ENCODE data around the gene KCNE1. TPM values are rescaled to one million over a fixed set of nuclear protein-coding genes. Genes with fewer than 3 reads are reported as not detected.

Gene KCNE1
- total RNA-seq, 1 experiment from 2014 or later: 0.13 TPM

DNA sequence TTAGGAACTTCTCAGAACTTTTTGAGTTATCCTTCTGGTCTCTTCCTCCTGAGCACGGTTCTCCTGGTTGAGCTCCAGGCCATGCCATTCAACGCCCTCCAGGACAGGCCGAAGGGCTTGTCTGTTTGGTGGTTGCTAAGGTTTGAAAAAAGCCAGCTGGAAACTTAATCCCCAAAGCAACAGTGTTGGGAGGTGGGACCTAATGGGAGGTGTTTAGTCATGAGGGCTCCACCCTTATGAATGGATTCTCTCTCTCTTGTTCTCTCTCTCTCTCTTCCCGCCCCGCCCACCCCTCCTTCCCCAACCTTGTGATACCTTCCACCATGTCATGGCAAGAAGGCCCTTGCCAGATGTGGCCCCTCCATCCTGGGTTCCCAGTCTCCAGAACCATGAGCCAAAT, 829 bp downstream of the KCNE1 start:
- Histone ChIP-seq H3K9me3 (ENCODE audit: low read depth, low read length, poor library complexity, severe bottlenecking) (no peaks in the 10 kb centered on the region), H3K4me3 (ENCODE audit: low read depth, low read length, poor library complexity, severe bottlenecking) (no peak overlapping the region), H3K27ac (ENCODE audit: low read depth, low read length, poor library complexity, severe bottlenecking) (no peak overlapping the region), H3K36me3 (ENCODE audit: insufficient read depth, low read length, poor library complexity, severe bottlenecking) (no peaks in the 10 kb centered on the region), H3K4me1 (ENCODE audit: insufficient read depth, low read length, poor library complexity, severe bottlenecking) (no peaks in the 10 kb centered on the region), H3K27me3 (replicated peaks; ENCODE audit: insufficient read depth, low read depth, low read length, poor library complexity) (no peaks in the 10 kb centered on the region)
- TF ChIP-seq, protein P1, sequence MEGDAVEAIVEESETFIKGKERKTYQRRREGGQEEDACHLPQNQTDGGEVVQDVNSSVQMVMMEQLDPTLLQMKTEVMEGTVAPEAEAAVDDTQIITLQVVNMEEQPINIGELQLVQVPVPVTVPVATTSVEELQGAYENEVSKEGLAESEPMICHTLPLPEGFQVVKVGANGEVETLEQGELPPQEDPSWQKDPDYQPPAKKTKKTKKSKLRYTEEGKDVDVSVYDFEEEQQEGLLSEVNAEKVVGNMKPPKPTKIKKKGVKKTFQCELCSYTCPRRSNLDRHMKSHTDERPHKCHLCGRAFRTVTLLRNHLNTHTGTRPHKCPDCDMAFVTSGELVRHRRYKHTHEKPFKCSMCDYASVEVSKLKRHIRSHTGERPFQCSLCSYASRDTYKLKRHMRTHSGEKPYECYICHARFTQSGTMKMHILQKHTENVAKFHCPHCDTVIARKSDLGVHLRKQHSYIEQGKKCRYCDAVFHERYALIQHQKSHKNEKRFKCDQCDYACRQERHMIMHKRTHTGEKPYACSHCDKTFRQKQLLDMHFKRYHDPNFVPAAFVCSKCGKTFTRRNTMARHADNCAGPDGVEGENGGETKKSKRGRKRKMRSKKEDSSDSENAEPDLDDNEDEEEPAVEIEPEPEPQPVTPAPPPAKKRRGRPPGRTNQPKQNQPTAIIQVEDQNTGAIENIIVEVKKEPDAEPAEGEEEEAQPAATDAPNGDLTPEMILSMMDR (conservative IDR thresholded peaks at IDR 0.05; ENCODE audit: low read depth, low read length): no peak
- TF ChIP-seq EZH2 (IDR thresholded peaks at IDR 0.05; ENCODE audit: borderline replicate concordance, low read depth, low read length, poor library complexity, severe bottlenecking): no peak
- BruUV-seq (replicated peaks): no TSS peak
- DNase-seq (ENCODE audit: low spot score): no peak
- ChIA-PET CTCF (interaction anchor here (0.5 to 1.5 kb wide), 7 partner anchors 11 to 121 kb away, joined by 3 to 23 read pairs (median 4); no protein-coding TSS in a partner anchor), POLR2A (ENCODE audit: low non-redundant PET) (no interaction called here)
- intact Hi-C loops (cut with micrococcal nuclease; ENCODE audit: unreplicated experiment): no loop called here

DNA sequence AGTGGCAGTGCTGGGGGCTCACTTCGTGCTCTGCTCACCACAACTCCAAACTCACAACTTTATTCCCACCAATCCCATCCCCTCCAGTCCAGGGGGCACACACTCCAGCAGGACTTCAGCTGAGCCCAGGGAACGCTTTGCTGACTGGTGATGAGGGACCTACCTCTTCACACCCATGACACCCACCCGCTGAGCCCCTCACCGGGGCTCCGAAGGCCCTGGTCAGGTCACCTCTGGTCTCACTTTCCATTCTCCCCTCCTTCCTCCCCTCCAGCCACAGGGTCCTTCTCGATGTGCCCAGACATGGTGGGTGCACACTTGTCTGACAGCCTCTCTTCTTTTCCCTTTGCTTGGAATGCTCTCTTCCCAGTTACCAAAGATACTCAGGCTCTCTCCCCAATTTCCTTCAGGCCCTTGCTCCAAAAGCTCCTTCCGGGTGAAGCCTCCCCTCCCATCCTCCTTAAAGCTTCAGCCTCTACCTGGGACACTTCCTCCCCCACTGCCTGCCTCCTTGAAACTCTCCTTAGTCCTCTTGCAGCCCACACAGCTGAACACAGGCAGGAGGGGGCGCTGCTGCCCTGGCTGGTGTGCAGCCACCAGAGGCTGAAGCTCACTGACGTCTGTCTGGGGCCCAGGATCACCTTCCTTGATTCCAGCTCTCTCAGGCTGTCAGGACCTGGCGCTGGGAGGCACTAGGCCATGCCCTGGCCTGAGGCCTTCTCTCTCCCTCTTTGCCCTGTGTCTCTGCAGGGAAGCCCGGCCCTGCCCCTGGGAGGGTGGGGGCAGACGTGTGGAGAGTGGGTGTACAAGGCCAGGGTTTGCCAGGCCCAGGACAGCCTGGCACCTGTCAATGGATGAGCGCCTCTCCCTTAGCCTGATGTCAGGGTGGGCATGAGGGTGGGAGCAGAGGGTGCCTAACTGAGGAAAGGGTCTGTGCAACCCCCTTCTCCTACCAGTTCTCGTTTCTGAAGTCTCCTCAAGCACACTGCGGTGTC, 1.6 kb downstream of the KCNE1 start:
- Histone ChIP-seq H3K4me1 (ENCODE audit: insufficient read depth, low read length, poor library complexity, severe bottlenecking) (no peaks in the 10 kb centered on the region), H3K27me3 (replicated peaks; ENCODE audit: insufficient read depth, low read depth, low read length, poor library complexity) (no peaks in the 10 kb centered on the region), H3K36me3 (ENCODE audit: insufficient read depth, low read length, poor library complexity, severe bottlenecking) (no peaks in the 10 kb centered on the region), H3K9me3 (ENCODE audit: low read depth, low read length, poor library complexity, severe bottlenecking) (no peaks in the 10 kb centered on the region), H3K4me3 (ENCODE audit: low read depth, low read length, poor library complexity, severe bottlenecking) (no peak overlapping the region), H3K27ac (ENCODE audit: low read depth, low read length, poor library complexity, severe bottlenecking) (no peak overlapping the region)
- TF ChIP-seq, protein P1 (conservative IDR thresholded peaks at IDR 0.05; ENCODE audit: low read depth, low read length): peak; percentile 86
- no peak for TF ChIP-seq EZH2 (IDR thresholded peaks at IDR 0.05; ENCODE audit: borderline replicate concordance, low read depth, low read length, poor library complexity, severe bottlenecking)
- peak; percentile 64 for DNase-seq (ENCODE audit: low spot score)
- BruUV-seq (replicated peaks): no TSS peak
- POLR2A ChIA-PET (ENCODE audit: low non-redundant PET): no interaction called here
- intact Hi-C loops (cut with micrococcal nuclease; ENCODE audit: unreplicated experiment): loop anchor here (1.0 kb wide), 1 partner anchor 120 kb away; no protein-coding TSS in a partner anchor
- CTCF ChIA-PET: interaction anchor here (0.5 to 1.5 kb wide), 7 partner anchors 12 to 122 kb away, joined by 3 to 23 read pairs (median 4); no protein-coding TSS in a partner anchor

DNA sequence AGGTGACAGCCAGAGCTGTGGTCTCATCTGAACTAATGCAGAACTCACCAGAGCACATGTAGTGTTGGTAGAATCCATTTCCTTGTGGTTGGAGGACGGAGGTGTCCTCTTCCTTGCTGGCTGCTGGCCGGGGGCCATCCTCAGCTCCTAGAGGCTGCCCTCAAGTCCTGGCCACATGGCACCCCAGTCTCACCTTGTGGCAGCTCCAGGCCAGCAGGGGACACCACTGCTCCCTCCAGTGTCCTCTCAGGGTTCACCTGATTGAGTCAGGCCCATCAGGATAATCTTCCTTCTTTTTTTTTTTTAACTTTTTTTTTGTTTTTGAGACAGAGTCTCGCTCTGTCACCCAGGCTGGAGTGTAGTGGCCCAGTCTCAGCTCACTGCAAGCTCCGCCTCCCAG, 2.9 kb downstream of the KCNE1 start:
- H3K9me3 ChIP-seq (ENCODE audit: low read depth, low read length, poor library complexity, severe bottlenecking): no peaks in the 10 kb centered on the region
- intact Hi-C loops (cut with micrococcal nuclease; ENCODE audit: unreplicated experiment): no loop called here
- TF ChIP-seq EZH2 (IDR thresholded peaks at IDR 0.05; ENCODE audit: borderline replicate concordance, low read depth, low read length, poor library complexity, severe bottlenecking): no peak
- TF ChIP-seq, protein P1 (conservative IDR thresholded peaks at IDR 0.05; ENCODE audit: low read depth, low read length): no peak
- ChIA-PET CTCF (interaction anchor here (0.6 kb wide), 1 partner anchor 74 kb away, joined by 9 read pairs; no protein-coding TSS in a partner anchor), POLR2A (ENCODE audit: low non-redundant PET) (no interaction called here)
- BruUV-seq (replicated peaks): no TSS peak
- H3K4me3 ChIP-seq (ENCODE audit: low read depth, low read length, poor library complexity, severe bottlenecking): no peak overlapping the region
- no peak for DNase-seq (ENCODE audit: low spot score)
- H3K36me3 ChIP-seq (ENCODE audit: insufficient read depth, low read length, poor library complexity, severe bottlenecking): no peaks in the 10 kb centered on the region
- H3K27me3 ChIP-seq (replicated peaks; ENCODE audit: insufficient read depth, low read depth, low read length, poor library complexity): no peaks in the 10 kb centered on the region
- no peak overlapping the region for H3K27ac ChIP-seq (ENCODE audit: low read depth, low read length, poor library complexity, severe bottlenecking)
- H3K4me1 ChIP-seq (ENCODE audit: insufficient read depth, low read length, poor library complexity, severe bottlenecking): no peaks in the 10 kb centered on the region
